Nephron progenitor cell (in vitro differentiated cells): ENCODE measurements around the gene NMUR1.

Experiments used
- DNase-seq: peaks from one replicate; pipeline ENCODE4 v3.0.0; 2021
- H3K27ac Mint-ChIP-seq: 2 replicates; pipeline ENCODE4 v1.8.0; 2021; ENCODE audit warnings: mild to moderate bottlenecking, moderate library complexity, mixed read lengths
- H3K27me3 Mint-ChIP-seq: 2 replicates; pipeline ENCODE4 v1.8.0; 2021; ENCODE audit warnings: mild to moderate bottlenecking, low read depth, mixed read lengths; ENCODE audit not compliant: poor library complexity
- H3K36me3 Mint-ChIP-seq: 2 replicates; pipeline ENCODE4 v1.8.0; 2021; ENCODE audit warnings: low read depth, mixed read lengths
- H3K4me1 Mint-ChIP-seq: 2 replicates; pipeline ENCODE4 v1.8.0; 2021; ENCODE audit warnings: mixed read lengths
- H3K4me3 Mint-ChIP-seq: 2 replicates; pipeline ENCODE4 v1.8.0; 2021; ENCODE audit warnings: mild to moderate bottlenecking, moderate library complexity, mixed read lengths
- H3K9me3 Mint-ChIP-seq: 2 replicates; pipeline ENCODE4 v1.8.0; 2021; ENCODE audit warnings: mild to moderate bottlenecking, moderate library complexity, mixed read lengths
- TF ChIP-seq, protein P1 (sequence below): fragments of 200-600 bp; sonication (generic); IDR thresholded peaks from 2 replicates; pipeline ENCODE4 v1.5.0; 2021; ENCODE audit warnings: antibody characterized with exemption

Gene NMUR1

DNA sequence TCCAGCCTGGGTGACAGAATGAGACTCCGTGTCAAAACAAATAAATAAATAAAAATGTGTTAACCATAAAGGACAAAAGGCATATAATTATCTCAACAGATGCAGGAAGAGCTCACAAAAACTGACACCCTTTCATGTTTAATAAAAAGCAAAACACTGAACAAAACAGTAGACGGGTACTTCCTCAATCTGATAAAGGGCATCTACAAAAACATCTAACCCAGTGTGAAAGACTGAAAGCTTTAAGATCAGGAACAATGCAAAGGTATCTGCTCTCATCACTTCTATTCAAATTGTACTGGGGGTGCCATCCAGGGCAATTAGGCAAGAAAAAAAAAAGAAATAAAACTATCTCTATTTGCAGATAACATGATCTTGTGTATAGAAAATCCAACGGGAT lies 54.3 kb downstream of the NMUR1 start:
- Mint-ChIP-seq H3K27ac (no peak overlapping the region), H3K4me1 (peaks cover 18% of the 10 kb centered on the region), H3K27me3 (peaks cover 15% of the 10 kb centered on the region), H3K4me3 (no peak overlapping the region), H3K36me3 (no peaks in the 10 kb centered on the region), H3K9me3 (no peaks in the 10 kb centered on the region)
- TF ChIP-seq, protein P1, sequence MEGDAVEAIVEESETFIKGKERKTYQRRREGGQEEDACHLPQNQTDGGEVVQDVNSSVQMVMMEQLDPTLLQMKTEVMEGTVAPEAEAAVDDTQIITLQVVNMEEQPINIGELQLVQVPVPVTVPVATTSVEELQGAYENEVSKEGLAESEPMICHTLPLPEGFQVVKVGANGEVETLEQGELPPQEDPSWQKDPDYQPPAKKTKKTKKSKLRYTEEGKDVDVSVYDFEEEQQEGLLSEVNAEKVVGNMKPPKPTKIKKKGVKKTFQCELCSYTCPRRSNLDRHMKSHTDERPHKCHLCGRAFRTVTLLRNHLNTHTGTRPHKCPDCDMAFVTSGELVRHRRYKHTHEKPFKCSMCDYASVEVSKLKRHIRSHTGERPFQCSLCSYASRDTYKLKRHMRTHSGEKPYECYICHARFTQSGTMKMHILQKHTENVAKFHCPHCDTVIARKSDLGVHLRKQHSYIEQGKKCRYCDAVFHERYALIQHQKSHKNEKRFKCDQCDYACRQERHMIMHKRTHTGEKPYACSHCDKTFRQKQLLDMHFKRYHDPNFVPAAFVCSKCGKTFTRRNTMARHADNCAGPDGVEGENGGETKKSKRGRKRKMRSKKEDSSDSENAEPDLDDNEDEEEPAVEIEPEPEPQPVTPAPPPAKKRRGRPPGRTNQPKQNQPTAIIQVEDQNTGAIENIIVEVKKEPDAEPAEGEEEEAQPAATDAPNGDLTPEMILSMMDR, result no peak
- no peak for DNase-seq
